GM12864 (cell line): ENCODE results near the gene DNAJB5.

Experiments used
- DNase-seq: peaks from one replicate; pipeline ENCODE4 v3.0.0-alpha.2; 2011; ENCODE audit warnings: low read depth
- H3K4me3 ChIP-seq: 2 replicates; pipeline ENCODE4 v1.5.1; 2011; ENCODE audit warnings: mild to moderate bottlenecking, low read depth, low read length, control low read depth
- TF ChIP-seq, protein P1 (sequence below): IDR thresholded peaks from 2 replicates; pipeline ENCODE4 v1.5.1; 2011; ENCODE audit warnings: low read depth, mild to moderate bottlenecking, moderate library complexity, low read length, control low read depth, inconsistent platforms; ENCODE audit errors: missing control alignments

The DNAJB5 gene

GRCh38 chr9:34990908-34991606 lies 1.5 kb downstream of the DNAJB5 start:
- TF ChIP-seq, protein P1, sequence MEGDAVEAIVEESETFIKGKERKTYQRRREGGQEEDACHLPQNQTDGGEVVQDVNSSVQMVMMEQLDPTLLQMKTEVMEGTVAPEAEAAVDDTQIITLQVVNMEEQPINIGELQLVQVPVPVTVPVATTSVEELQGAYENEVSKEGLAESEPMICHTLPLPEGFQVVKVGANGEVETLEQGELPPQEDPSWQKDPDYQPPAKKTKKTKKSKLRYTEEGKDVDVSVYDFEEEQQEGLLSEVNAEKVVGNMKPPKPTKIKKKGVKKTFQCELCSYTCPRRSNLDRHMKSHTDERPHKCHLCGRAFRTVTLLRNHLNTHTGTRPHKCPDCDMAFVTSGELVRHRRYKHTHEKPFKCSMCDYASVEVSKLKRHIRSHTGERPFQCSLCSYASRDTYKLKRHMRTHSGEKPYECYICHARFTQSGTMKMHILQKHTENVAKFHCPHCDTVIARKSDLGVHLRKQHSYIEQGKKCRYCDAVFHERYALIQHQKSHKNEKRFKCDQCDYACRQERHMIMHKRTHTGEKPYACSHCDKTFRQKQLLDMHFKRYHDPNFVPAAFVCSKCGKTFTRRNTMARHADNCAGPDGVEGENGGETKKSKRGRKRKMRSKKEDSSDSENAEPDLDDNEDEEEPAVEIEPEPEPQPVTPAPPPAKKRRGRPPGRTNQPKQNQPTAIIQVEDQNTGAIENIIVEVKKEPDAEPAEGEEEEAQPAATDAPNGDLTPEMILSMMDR, result no peak
- peak overlapping the region; percentile 79 for H3K4me3 ChIP-seq
- DNase-seq, result no peak

GRCh38 chr9:34991607-34992375 lies 2.2 kb downstream of the DNAJB5 start:
- TF ChIP-seq, protein P1, result peak; percentile 39
- DNase-seq, result no peak
- no peak overlapping the region for H3K4me3 ChIP-seq

DNA sequence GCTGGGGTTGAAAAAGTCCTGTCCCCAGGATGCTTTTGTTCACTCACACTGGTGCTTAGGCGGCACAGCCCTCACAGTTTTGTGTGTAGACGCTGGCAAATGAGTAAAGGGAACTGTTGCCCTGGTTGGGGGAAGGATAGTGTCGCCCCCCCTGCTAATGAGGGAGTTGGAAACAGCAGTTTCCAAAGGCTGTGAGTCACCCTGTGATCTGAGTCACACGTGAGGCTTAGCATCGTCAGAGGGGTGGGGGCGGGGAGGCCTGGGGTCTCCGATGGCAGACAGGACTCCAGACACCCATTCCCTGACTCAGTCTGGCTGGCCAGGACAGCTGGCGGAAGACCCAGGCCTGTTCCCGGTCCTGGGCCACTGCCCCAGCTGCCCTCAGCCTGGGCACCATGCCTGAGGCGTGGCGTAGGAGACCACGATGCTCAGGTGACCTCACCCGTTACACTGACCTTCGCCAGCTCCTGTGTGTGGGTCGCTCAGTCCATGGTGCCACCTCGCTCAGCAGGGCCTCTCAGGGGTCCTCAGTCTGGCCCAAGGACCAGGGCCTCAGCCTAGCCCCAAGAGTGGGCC lies 2.9 kb downstream of the DNAJB5 start:
- no peak overlapping the region for H3K4me3 ChIP-seq
- DNase-seq, result no peak
- TF ChIP-seq, protein P1, result no peak

DNA sequence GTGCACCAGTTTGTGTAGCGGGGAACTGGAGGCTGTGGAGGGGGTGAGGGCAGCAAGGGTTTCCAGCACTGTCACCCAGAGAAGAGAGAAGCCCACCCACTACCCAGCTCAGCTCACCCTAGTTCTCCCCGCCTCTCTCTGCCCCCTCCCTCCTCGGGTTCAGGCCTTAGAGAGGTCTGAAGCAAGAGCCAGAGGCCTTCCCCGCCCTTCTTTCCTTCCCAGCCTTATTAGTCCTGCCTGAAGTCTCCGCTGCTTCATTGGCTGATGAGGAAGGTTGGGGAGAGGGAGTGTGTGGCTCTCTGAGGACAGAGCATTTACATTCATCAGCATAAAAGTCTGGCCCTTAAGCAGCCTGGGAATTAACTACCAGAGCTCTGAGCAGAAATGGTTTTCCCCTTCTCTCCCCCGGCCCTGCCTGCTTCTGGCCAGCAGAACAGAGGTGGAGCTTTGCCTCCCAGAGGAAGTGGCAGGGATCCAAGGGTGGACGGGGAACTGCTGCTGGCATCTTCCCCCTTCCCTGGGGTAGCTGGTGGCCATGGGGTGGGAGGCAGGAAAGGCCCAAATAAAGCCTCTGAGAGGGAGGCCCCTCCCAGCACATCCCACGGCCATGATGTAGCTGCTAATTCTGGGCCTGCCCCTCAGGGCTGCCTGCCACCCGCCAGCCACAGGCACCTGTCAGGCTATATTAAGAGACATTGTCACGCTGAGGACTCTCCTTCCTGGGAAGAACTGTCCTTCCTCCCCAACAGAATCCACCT lies 4.1 kb downstream of the DNAJB5 start:
- no peak for DNase-seq
- TF ChIP-seq, protein P1, result no peak
- H3K4me3 ChIP-seq, result no peak overlapping the region

DNA sequence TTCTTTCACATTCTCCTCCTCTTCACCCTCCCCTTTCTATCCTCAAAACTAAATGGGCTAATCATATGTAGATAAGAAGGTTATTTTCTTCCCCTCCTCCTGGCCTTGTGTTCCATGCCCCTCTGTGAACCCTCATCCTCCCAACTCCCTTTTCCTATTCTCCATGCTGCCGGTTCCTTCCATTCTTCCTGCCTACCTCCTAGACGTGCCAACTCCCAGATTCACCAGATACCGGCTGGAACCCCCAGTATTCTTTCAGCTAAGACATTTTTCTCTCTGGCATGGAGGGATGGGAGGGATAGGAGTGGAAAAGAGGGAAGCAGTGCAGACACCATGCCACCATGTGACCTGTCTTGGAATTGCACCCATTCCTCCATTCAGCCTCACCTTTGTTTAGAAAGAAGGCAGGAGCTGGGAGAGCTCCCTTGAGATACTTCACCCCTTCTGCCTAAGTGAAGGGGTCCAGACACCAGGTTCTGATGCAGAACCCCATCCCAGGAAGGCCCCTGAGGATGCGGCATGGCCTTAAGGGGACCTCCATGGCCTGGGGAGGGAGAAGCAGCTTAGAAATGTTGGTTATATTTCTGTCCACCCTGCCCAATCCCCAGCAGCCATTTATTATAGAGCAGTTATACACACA lies 4.8 kb downstream of the DNAJB5 start:
- no peak for DNase-seq
- H3K4me3 ChIP-seq, result no peak overlapping the region
- TF ChIP-seq, protein P1, result peak; percentile 70

GRCh38 chr9:34994900-34995669 lies 5.5 kb downstream of the DNAJB5 start:
- H3K4me3 ChIP-seq, result no peak overlapping the region
- no peak for DNase-seq
- TF ChIP-seq, protein P1, result no peak
